ENCODE measurements around the gene PIM3. TPM values are rescaled to one million over a fixed set of nuclear protein-coding genes. Genes with fewer than 3 reads are reported as not detected.

PIM3 gene
- total RNA-seq, 1 donor from 2014 or later, result 97.2 TPM

- Histone ChIP-seq H3K4me3 (no peak overlapping the region), H3K9me3 (no peaks in the 10 kb centered on the region), H3K36me3 (no peaks in the 10 kb centered on the region), H3K27me3 (no peaks in the 10 kb centered on the region), H3K4me1 (peaks cover 60% of the 10 kb centered on the region), H3K27ac (peak overlapping the region; percentile 78)
- TF ChIP-seq POLR2AphosphoS5 (IDR thresholded peaks at IDR 0.05; ENCODE audit: insufficient read depth in 1 of 2, low read depth in 1 of 2) (no peak), CTCF (IDR thresholded peaks at IDR 0.05) (no peak), POLR2A (IDR thresholded peaks at IDR 0.05) (no peak)
- intact Hi-C loops (cut with DNase I), result no loop called here
- no peak for DNase-seq (ENCODE audit: extremely low spot score in 2 of 2)
Observed at GRCh38 chr22:49951678-49951985, 8.9 kb upstream of the PIM3 start.

- Histone ChIP-seq H3K9me3 (no peaks in the 10 kb centered on the region), H3K36me3 (no peaks in the 10 kb centered on the region), H3K27me3 (no peaks in the 10 kb centered on the region), H3K4me1 (peaks cover 60% of the 10 kb centered on the region), H3K4me3 (no peak overlapping the region), H3K27ac (peak overlapping the region; percentile 78)
- intact Hi-C loops (cut with DNase I), result no loop called here
- DNase-seq (ENCODE audit: extremely low spot score in 2 of 2), result no peak
- TF ChIP-seq POLR2A (IDR thresholded peaks at IDR 0.05) (no peak), CTCF (IDR thresholded peaks at IDR 0.05) (no peak), POLR2AphosphoS5 (IDR thresholded peaks at IDR 0.05; ENCODE audit: insufficient read depth in 1 of 2, low read depth in 1 of 2) (no peak)
Observed at GRCh38 chr22:49951986-49952896, 8.3 kb upstream of the PIM3 start.

GRCh38 chr22:49953027-49953679 lies 7.4 kb upstream of the PIM3 start:
- Histone ChIP-seq H3K36me3 (no peaks in the 10 kb centered on the region), H3K4me3 (no peak overlapping the region), H3K27ac (no peak overlapping the region), H3K9me3 (no peaks in the 10 kb centered on the region), H3K27me3 (no peaks in the 10 kb centered on the region), H3K4me1 (peaks cover 52% of the 10 kb centered on the region)
- no peak for DNase-seq (ENCODE audit: extremely low spot score in 2 of 2)
- intact Hi-C loops (cut with DNase I), result no loop called here
- no peak for TF ChIP-seq POLR2AphosphoS5 (IDR thresholded peaks at IDR 0.05; ENCODE audit: insufficient read depth in 1 of 2, low read depth in 1 of 2)
- TF ChIP-seq CTCF (IDR thresholded peaks at IDR 0.05), result no peak
- no peak for TF ChIP-seq POLR2A (IDR thresholded peaks at IDR 0.05)

GRCh38 chr22:49953680-49954344 lies 6.8 kb upstream of the PIM3 start:
- intact Hi-C loops (cut with DNase I), result no loop called here
- no peaks in the 10 kb centered on the region for H3K36me3 ChIP-seq
- no peak overlapping the region for H3K4me3 ChIP-seq
- H3K27ac ChIP-seq, result no peak overlapping the region
- peaks cover 50% of the 10 kb centered on the region for H3K4me1 ChIP-seq
- no peak for DNase-seq (ENCODE audit: extremely low spot score in 2 of 2)
- TF ChIP-seq POLR2AphosphoS5 (IDR thresholded peaks at IDR 0.05; ENCODE audit: insufficient read depth in 1 of 2, low read depth in 1 of 2), result no peak
- no peaks in the 10 kb centered on the region for H3K9me3 ChIP-seq
- no peaks in the 10 kb centered on the region for H3K27me3 ChIP-seq

GRCh38 chr22:49954354-49954753 lies 6.2 kb upstream of the PIM3 start:
- Histone ChIP-seq H3K4me3 (no peak overlapping the region), H3K4me1 (peaks cover 51% of the 10 kb centered on the region), H3K9me3 (no peaks in the 10 kb centered on the region), H3K27ac (no peak overlapping the region), H3K36me3 (no peaks in the 10 kb centered on the region), H3K27me3 (no peaks in the 10 kb centered on the region)
- intact Hi-C loops (cut with DNase I), result no loop called here
- no peak for TF ChIP-seq POLR2A (IDR thresholded peaks at IDR 0.05)
- TF ChIP-seq POLR2AphosphoS5 (IDR thresholded peaks at IDR 0.05; ENCODE audit: insufficient read depth in 1 of 2, low read depth in 1 of 2), result no peak
- TF ChIP-seq CTCF (IDR thresholded peaks at IDR 0.05), result no peak
- no peak for DNase-seq (ENCODE audit: extremely low spot score in 2 of 2)
